GM12878 (cell line): ENCODE data around the gene CRKL. TPM values are rescaled to one million over a fixed set of nuclear protein-coding genes. Genes with fewer than 3 reads are reported as not detected.

Source experiments
- ATAC-seq: fragments of 200-7000 bp; cut with Tn5 transposase; 3 replicates; pipeline ENCODE4 v1.9.1; 2020; ENCODE audit warnings: mild to moderate bottlenecking, moderate library complexity
- BruUV-seq: library from RNA; stranded (reverse); fragments of 400-500 nt; replicated peaks from 2 replicates; lab custom pipeline; 2021; lab: Mats Ljungman, UMichigan
- CTCF ChIA-PET: fragments of 300-600 bp; sonication (Branson Sonifier 250); formaldehyde crosslinking; extraction: SDS; loops from one replicate; lab custom pipeline; 2021; ENCODE audit warnings: inconsistent platforms; lab: Yijun Ruan, JAX
- POLR2A ChIA-PET: fragments of 350-600 bp; formaldehyde crosslinking; extraction: SDS; loops from one replicate; lab custom pipeline; 2021; ENCODE audit warnings: inconsistent platforms; lab: Charles Lee
- RAD21 ChIA-PET: fragments of 300-600 bp; sonication (Branson Sonifier 250); formaldehyde crosslinking; loops from one replicate; lab custom pipeline; 2023; ENCODE audit warnings: antibody characterized with exemption; ENCODE audit not compliant: unreplicated experiment; lab: Charles Lee
- SMC1A ChIA-PET: fragments of 300-600 bp; sonication (Branson Sonifier 250); formaldehyde crosslinking; loops from one replicate; lab custom pipeline; 2023; ENCODE audit not compliant: unreplicated experiment, uncharacterized antibody; lab: Charles Lee
- DNase-seq: peaks from one replicate; pipeline ENCODE4 v3.0.0-alpha.2; 2011; ENCODE audit warnings: low read depth, low spot score
- FAIRE-seq: peaks from 3 replicates; lab custom pipeline; 2011; peaks lifted over from hg19 to GRCh38; lab: Jason Lieb, UNC
- H2AFZ ChIP-seq: 2 replicates; pipeline ENCODE4 v1.6.0; 2011; ENCODE audit warnings: low read depth, low read length, control low read depth; ENCODE audit not compliant: control insufficient read depth
- H3K27ac ChIP-seq: 2 replicates; pipeline ENCODE4 v1.5.1; 2011; ENCODE audit warnings: control low read depth; ENCODE audit not compliant: control insufficient read depth, insufficient read depth
- H3K27me3 ChIP-seq, 2 experiments: replicated peaks in 1 of 2; 2 replicates each; pipeline versions ENCODE4 v1.6.0 to v1.6.1; 2011; ENCODE audit warnings: low read length in 1 of 2; ENCODE audit not compliant: control insufficient read depth in 2 of 2, insufficient read depth in 2 of 2
- H3K36me3 ChIP-seq, 2 experiments: 2 replicates each; pipeline ENCODE4 v1.5.1; 2011; ENCODE audit warnings: low read length in 1 of 2; ENCODE audit not compliant: control insufficient read depth in 2 of 2, insufficient read depth in 2 of 2
- H3K4me1 ChIP-seq: 2 replicates; pipeline ENCODE4 v1.6.1; 2011; ENCODE audit warnings: mild to moderate bottlenecking, low read length, moderate library complexity, mixed read lengths; ENCODE audit not compliant: control insufficient read depth, insufficient read depth
- H3K4me2 ChIP-seq: 2 replicates; pipeline ENCODE4 v1.6.0; 2011; ENCODE audit warnings: control low read depth; ENCODE audit not compliant: control insufficient read depth, insufficient read depth
- H3K4me3 ChIP-seq: fragments of 200-600 bp; sonication (generic); 2 replicates; pipeline ENCODE4 v1.5.1; 2016
- H3K79me2 ChIP-seq: 2 replicates; pipeline ENCODE4 v1.6.0; 2011; ENCODE audit warnings: low read length; ENCODE audit not compliant: control insufficient read depth, insufficient read depth
- H3K9ac ChIP-seq: 2 replicates; pipeline ENCODE4 v1.8.0; 2011; ENCODE audit warnings: low read length, control low read depth, mixed read lengths; ENCODE audit not compliant: control insufficient read depth, insufficient read depth
- H3K9me3 ChIP-seq: replicated peaks from 3 replicates; pipeline ENCODE4 v1.5.1; 2011; ENCODE audit warnings: mild to moderate bottlenecking, low read length; ENCODE audit not compliant: control insufficient read depth, insufficient read depth
- H4K20me1 ChIP-seq: 2 replicates; pipeline ENCODE4 v1.6.0; 2011; ENCODE audit not compliant: control insufficient read depth, insufficient read depth
- ASH2L ChIP-seq: fragments of 300-600, 200-600 bp; sonication (generic); IDR thresholded peaks from 2 replicates; pipeline ENCODE4 v1.6.1; 2017; ENCODE audit warnings: low read depth, mild to moderate bottlenecking, borderline replicate concordance
- BHLHE40 ChIP-seq, 2 experiments: fragments of 450-650 bp in 1 of 2; IDR thresholded peaks; 2 replicates each; pipeline ENCODE4 v1.6.1; 2011 to 2017; ENCODE audit warnings: low read depth in 2 of 2, borderline replicate concordance in 1 of 2, improper control_type of control experiment in 1 of 2, low read length in 1 of 2, mild to moderate bottlenecking in 1 of 2
- ELK1 ChIP-seq: IDR thresholded peaks from 2 replicates; pipeline ENCODE4 v1.6.1; 2012; ENCODE audit warnings: low read depth, low read length, improper control_type of control experiment
- KDM1A ChIP-seq: fragments of 200-600 bp; sonication (generic); IDR thresholded peaks from 2 replicates; pipeline ENCODE4 v1.6.1; 2016; ENCODE audit warnings: borderline replicate concordance
- PKNOX1 ChIP-seq: fragments of 450-650 bp; IDR thresholded peaks from 2 replicates; pipeline ENCODE4 v1.6.1; 2016; ENCODE audit warnings: mild to moderate bottlenecking
- SUZ12 ChIP-seq: fragments of 200-600 bp; sonication (generic); IDR thresholded peaks from one replicate; pipeline ENCODE4 v1.6.1; 2018; ENCODE audit warnings: antibody characterized with exemption, mild to moderate bottlenecking; ENCODE audit not compliant: unreplicated experiment
- WGBS: methylation state at CpG from one replicate; pipeline ENCODE4 v1.1.6; 2016; ENCODE audit warnings: low lambda C conversion rate; ENCODE audit not compliant: insufficient replicate concordance, insufficient coverage; ENCODE audit errors: missing lambda C conversion rate; 5-methylcytosine and 5-hydroxymethylcytosine counted together
- in situ Hi-C: fragments of 300-500 bp; cut with MboI; formaldehyde crosslinking; loops from 9 replicates; pipeline ENCODE4 v1.14.3; 2018; ENCODE audit warnings: mixed read lengths
- intact Hi-C: fragments of 100-400 bp; cut with micrococcal nuclease; formaldehyde crosslinking; loops from one replicate; pipeline ENCODE4 v1.14.2; 2022; ENCODE audit not compliant: unreplicated experiment
- polyA plus RNA-seq, 11 experiments: library from polyadenylated mRNA; depleted of rRNA in 4 of 11; unstranded in 6 of 11; stranded (reverse) in 5 of 11; fragments of >200 nt; fragmentation: Nextera tagmentation in 4 of 11; fragmentation: Illumina TruSeq in 1 of 11; extraction: Ambion mirVana in 4 of 11; extraction: Trizol in 1 of 11; gene quantifications; 1 replicate in 1 of 11; 2 replicates in 10 of 11; pipeline versions ENCODE4 v1.2.1 to v1.2.3, GENCODE V29; 2011 to 2016; ENCODE audit warnings: inconsistent platforms in 2 of 11, missing spikeins in 2 of 11, low read depth in 1 of 11
- total RNA-seq, 4 experiments: library from RNA; depleted of rRNA in 3 of 4; stranded (reverse); fragments of >200 nt in 3 of 4; fragmentation: Illumina TruSeq in 1 of 4; extraction: Trizol in 1 of 4; gene quantifications; 2 replicates each; pipeline versions ENCODE4 v1.2.1 to v1.2.3, GENCODE V29; 2013 to 2021
- TF ChIP-seq, protein P1 (sequence below): fragments of 450-650 bp; formaldehyde crosslinking; IDR thresholded peaks from 2 replicates; pipeline ENCODE4 v1.4.0; 2022; ENCODE audit warnings: mild to moderate bottlenecking, moderate library complexity

Gene CRKL
- total and polyA plus RNA-seq, 10 of the 15 experiments (the other 5 are each of a cell fraction or from before 2014, with no cell fraction given): 12.6 to 61.2 (median 32.7) TPM

- POLR2A ChIA-PET: no interaction called here
- H3K4me3 ChIP-seq: no peak overlapping the region
- H3K27me3 ChIP-seq: peaks cover 2 to 4% of the 10 kb centered on the region in 2 experiments; a peak in 3 of 4 replicates
- no peaks in the 10 kb centered on the region for H3K36me3 ChIP-seq
- no peak overlapping the region for H3K4me2 ChIP-seq
- no peak overlapping the region for H3K9ac ChIP-seq
- ATAC-seq (no peak), FAIRE-seq (no peak), DNase-seq (no peak)
- no peaks in the 10 kb centered on the region for H3K79me2 ChIP-seq
- no peaks in the 10 kb centered on the region for H3K9me3 ChIP-seq
- WGBS: 31% methylated on average over 22 of the region's 65 CpGs
- CTCF ChIA-PET: no interaction called here
- H4K20me1 ChIP-seq: no peaks in the 10 kb centered on the region; the same call in 1 of the 2 replicates
- H3K27ac ChIP-seq: no peak overlapping the region
- SMC1A ChIA-PET: no interaction called here
- in situ Hi-C loops (no loop called here), intact Hi-C loops (no loop called here)
- BruUV-seq: no TSS peak
- no peak overlapping the region for H2AFZ ChIP-seq
- H3K4me1 ChIP-seq: peaks cover 3% of the 10 kb centered on the region
- RAD21 ChIA-PET: no interaction called here
- no peak for TF ChIP-seq ELK1
- no peak for TF ChIP-seq ASH2L
- TF ChIP-seq SUZ12: peak; percentile 80
- TF ChIP-seq BHLHE40 (IDR thresholded peaks at IDR 0.05; ENCODE audit: borderline replicate concordance in 1 of 2, low read depth in 2 of 2, low read length in 1 of 2): peak in 1 of 2 experiments; percentile 13; a peak in 1 of 4 replicates
- TF ChIP-seq KDM1A: no peak
- TF ChIP-seq PKNOX1: no peak
- TF ChIP-seq, protein P1, sequence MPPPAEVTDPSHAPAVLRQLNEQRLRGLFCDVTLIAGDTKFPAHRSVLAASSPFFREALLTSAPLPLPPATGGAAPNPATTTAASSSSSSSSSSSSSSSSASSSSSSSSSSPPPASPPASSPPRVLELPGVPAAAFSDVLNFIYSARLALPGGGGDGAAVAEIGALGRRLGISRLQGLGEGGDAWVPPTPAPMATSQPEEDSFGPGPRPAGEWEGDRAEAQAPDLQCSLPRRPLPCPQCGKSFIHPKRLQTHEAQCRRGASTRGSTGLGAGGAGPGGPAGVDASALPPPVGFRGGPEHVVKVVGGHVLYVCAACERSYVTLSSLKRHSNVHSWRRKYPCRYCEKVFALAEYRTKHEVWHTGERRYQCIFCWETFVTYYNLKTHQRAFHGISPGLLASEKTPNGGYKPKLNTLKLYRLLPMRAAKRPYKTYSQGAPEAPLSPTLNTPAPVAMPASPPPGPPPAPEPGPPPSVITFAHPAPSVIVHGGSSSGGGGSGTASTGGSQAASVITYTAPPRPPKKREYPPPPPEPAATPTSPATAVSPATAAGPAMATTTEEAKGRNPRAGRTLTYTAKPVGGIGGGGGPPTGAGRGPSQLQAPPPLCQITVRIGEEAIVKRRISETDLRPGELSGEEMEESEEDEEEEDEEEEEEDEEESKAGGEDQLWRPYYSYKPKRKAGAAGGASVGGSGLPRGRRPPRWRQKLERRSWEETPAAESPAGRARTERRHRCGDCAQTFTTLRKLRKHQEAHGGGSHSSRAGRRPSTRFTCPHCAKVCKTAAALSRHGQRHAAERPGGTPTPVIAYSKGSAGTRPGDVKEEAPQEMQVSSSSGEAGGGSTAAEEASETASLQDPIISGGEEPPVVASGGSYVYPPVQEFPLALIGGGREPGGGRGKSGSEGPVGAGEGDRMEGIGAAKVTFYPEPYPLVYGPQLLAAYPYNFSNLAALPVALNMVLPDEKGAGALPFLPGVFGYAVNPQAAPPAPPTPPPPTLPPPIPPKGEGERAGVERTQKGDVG (CRISPR knock-in tag): no peak
Measured at GRCh38 chr22:20965104-20965887, 48.1 kb downstream of the CRKL start.
